Peyer's patch (tissue), 4 donors: ENCODE measurements around the gene IKZF3. TPM values are rescaled to one million over a fixed set of nuclear protein-coding genes. Genes with fewer than 3 reads are reported as not detected.
A peak's percentile ranks its signal among the peaks of the same experiment; 100 is the strongest.

Experiments
- DNase-seq, 3 donors: peaks; one replicate each; pipeline ENCODE4 v3.0.0-alpha.2; 2017 to 2019
- H3K27ac ChIP-seq, 4 donors: fragments of 200-600 bp; sonication (generic); one replicate each; pipeline ENCODE4 v1.5.1; 2016 to 2019
- H3K27me3 ChIP-seq, 2 donors: fragments of 200-600 bp; sonication (generic); one replicate each; pipeline ENCODE4 v1.5.1; 2019
- H3K36me3 ChIP-seq, 3 donors: fragments of 200-600 bp; sonication (generic); one replicate each; pipeline ENCODE4 v1.5.1; 2016 to 2019
- H3K4me1 ChIP-seq, 4 donors: fragments of 200-600 bp; sonication (generic); one replicate each; pipeline ENCODE4 v1.5.1; 2016 to 2019
- H3K4me3 ChIP-seq, 4 donors: fragments of 200-600 bp; sonication (generic); 1 replicate in 3 of 4; 2 replicates in 1 of 4; pipeline ENCODE4 v1.5.1; 2016 to 2019; ENCODE audit warnings: mild to moderate bottlenecking in 1 of 4
- H3K9me3 ChIP-seq, 4 donors: fragments of 200-600 bp; sonication (generic); one replicate each; pipeline ENCODE4 v1.5.1; 2016 to 2019; ENCODE audit warnings: mild to moderate bottlenecking in 1 of 4
- POLR2A ChIP-seq, 2 donors: fragments of 450-650 bp; IDR thresholded peaks; one replicate each; pipeline ENCODE4 v1.5.1; 2017; ENCODE audit warnings: antibody characterized with exemption in 2 of 2, mild to moderate bottlenecking in 2 of 2, moderate library complexity in 2 of 2
- total RNA-seq, 4 donors: library from RNA; depleted of rRNA; stranded (reverse); fragments of >200 nt; gene quantifications; one replicate each; pipeline ENCODE4 v1.1.0, GENCODE V29; 2016
- TF ChIP-seq, protein P1 (sequence below), 6 experiments: fragments of 450-650 bp in 4 of 6; fragments of 200-600 bp in 2 of 6; sonication (generic) in 1 of 6; IDR thresholded peaks; one replicate each; pipeline ENCODE4 v1.5.1; 2017 to 2019; ENCODE audit warnings: antibody characterized with exemption in 6 of 6, mild to moderate bottlenecking in 3 of 6, moderate library complexity in 1 of 6

Gene IKZF3
- total RNA-seq, 4 donors from 2014 or later: 5.4 to 45.4 (median 7.0) TPM

DNA sequence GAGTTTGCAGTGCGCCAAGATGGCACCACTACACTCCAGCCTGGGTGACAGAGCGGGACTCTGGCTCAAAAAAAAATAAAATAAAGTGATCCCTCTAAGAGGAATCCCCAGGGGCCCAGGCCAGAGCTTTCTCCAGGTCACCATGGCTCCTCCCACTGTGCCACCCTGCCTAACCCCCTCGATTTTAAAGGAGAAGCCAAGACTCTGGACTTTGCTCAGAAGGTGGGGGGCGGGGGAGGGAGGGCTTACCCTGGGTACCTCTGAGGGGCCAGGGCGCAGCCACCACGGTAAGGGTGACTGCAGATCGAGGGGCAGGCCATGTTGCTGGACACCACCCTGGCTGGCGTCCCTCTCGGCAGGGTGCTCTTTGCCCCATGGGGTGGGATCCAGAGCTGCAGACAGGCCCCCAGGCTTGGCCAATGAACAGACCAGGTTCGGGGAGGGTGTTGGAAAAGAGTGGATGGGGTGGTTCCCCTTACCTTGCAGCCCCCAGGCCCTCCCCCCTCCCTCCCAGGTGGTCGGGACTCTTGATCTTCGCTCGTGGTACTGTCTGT is 126.8 kb downstream of the IKZF3 start:
- no peak for DNase-seq
- Histone ChIP-seq H3K36me3 (peaks cover 0 to 2% (median 0%) of the 10 kb centered on the region in 3 donors), H3K27ac (peak overlapping the region in 3 of 4 donors; percentile 69 to 90 (median 86))

DNA sequence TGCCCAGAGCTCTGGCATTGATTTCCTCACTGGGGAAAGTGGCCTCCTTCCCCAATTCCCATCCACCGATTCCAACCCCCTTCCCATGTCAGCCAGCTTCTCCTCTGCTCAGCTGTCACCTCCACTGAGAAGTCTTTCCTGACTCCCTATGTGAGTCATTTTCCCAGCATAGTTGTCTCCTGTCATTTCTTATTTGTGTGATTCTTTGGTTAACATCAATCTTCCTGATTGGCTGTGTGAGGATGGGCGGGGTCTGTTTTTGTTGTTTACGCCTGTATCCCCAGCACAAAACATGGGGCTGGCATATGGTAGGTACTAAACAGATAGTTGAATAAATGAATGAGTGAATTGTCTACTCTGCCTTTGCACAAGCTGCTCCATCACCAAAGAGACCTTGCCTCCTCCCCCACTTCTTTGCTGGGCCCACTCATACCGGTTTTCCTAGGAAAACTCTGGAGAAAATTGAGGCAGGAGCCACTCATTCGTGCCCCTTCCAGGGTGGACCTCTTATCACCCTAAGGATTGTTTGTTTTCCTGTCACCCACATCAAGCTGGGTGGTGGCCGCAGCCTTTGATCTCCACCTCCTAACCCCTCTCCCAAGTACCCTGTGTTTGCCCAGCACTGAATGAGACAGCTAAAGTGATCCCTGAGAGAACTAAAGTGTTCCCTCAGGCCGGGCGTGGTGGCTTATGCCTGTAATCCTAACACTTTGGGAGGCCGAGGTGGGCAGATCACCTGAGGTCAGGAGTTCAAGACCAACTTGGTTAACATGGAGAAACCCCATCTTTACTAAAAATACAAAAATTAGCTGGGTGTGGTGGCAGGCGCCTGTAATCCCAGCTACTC is 127.6 kb downstream of the IKZF3 start:
- peak overlapping the region in 2 of 4 donors; percentile 63 to 66 for H3K4me3 ChIP-seq

More for the DNA sequence above, 126.8 kb downstream of the IKZF3 start:
- Histone ChIP-seq H3K4me3 (peak overlapping the region in 2 of 4 donors; percentile 63 to 66), H3K4me1 (peaks cover 0 to 34% (median 15%) of the 10 kb centered on the region in 4 donors), H3K27me3 (no peaks in the 10 kb centered on the region), H3K9me3 (no peaks in the 10 kb centered on the region)
- TF ChIP-seq, protein P1, sequence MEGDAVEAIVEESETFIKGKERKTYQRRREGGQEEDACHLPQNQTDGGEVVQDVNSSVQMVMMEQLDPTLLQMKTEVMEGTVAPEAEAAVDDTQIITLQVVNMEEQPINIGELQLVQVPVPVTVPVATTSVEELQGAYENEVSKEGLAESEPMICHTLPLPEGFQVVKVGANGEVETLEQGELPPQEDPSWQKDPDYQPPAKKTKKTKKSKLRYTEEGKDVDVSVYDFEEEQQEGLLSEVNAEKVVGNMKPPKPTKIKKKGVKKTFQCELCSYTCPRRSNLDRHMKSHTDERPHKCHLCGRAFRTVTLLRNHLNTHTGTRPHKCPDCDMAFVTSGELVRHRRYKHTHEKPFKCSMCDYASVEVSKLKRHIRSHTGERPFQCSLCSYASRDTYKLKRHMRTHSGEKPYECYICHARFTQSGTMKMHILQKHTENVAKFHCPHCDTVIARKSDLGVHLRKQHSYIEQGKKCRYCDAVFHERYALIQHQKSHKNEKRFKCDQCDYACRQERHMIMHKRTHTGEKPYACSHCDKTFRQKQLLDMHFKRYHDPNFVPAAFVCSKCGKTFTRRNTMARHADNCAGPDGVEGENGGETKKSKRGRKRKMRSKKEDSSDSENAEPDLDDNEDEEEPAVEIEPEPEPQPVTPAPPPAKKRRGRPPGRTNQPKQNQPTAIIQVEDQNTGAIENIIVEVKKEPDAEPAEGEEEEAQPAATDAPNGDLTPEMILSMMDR (IDR thresholded peaks at IDR 0.05): no peak
- TF ChIP-seq POLR2A (IDR thresholded peaks at IDR 0.05): no peak

DNA sequence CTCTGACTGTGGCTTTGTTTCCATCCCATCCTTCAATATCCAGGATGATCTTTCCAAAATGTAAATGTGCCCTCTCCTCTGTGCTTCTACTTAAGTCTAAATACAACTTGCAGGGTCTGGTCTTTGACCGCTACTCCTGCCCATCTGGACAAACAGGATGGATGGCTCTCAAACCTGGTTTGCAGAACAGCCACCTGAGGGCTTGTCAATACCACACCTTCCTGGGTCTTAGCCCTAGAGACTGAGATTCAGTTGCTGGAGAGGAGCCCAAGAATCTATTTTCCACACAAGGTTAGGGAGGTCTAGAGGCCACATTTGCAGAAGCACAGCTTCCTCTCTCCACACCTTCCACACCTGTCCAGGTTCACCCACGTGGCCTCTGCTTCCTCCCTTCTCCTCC is 128.2 kb downstream of the IKZF3 start:
- peaks cover 0 to 28% (median 15%) of the 10 kb centered on the region in 4 donors for H3K4me1 ChIP-seq

More for the DNA sequence above, 127.6 kb downstream of the IKZF3 start:
- Histone ChIP-seq H3K4me1 (peaks cover 0 to 34% (median 15%) of the 10 kb centered on the region in 4 donors), H3K9me3 (no peaks in the 10 kb centered on the region), H3K36me3 (no peaks in the 10 kb centered on the region), H3K27me3 (no peaks in the 10 kb centered on the region), H3K27ac (peak overlapping the region in 3 of 4 donors; percentile 69 to 90 (median 86))
- TF ChIP-seq POLR2A (IDR thresholded peaks at IDR 0.05): no peak
- TF ChIP-seq, protein P1 (IDR thresholded peaks at IDR 0.05): no peak
- no peak for DNase-seq

DNA sequence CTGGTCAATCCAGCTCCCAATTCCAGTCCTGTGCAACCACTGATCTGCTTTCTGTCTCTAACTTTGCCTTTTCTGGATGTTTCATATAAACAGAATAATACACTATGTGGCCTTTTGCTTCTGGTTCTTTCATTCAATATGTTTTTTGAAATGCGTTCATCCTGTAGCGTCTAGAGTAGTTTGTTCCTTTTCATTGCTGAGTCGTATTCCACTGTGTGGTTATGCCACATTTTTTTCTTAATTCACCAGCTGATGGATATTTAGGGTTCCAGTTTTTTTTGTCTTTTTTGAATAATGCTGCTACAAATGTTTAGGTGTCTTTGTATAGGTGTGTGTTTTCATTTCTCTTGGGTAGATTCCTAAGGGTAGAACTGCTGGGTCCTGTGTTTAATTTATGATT is 131.5 kb downstream of the IKZF3 start:
- TF ChIP-seq POLR2A (IDR thresholded peaks at IDR 0.05): no peak
- TF ChIP-seq, protein P1 (IDR thresholded peaks at IDR 0.05): no peak
- Histone ChIP-seq H3K36me3 (peaks cover 0 to 17% (median 0%) of the 10 kb centered on the region in 3 donors), H3K9me3 (no peaks in the 10 kb centered on the region), H3K27ac (no peak overlapping the region), H3K4me3 (no peak overlapping the region), H3K27me3 (no peaks in the 10 kb centered on the region), H3K4me1 (peaks cover 0 to 11% (median 5%) of the 10 kb centered on the region in 4 donors)
- DNase-seq: no peak

More for the DNA sequence above, 128.2 kb downstream of the IKZF3 start:
- TF ChIP-seq POLR2A (IDR thresholded peaks at IDR 0.05): no peak
- TF ChIP-seq, protein P1 (IDR thresholded peaks at IDR 0.05): no peak
- no peaks in the 10 kb centered on the region for H3K36me3 ChIP-seq
- H3K27ac ChIP-seq: peak overlapping the region in 1 of 4 donors; percentile 90
- no peak for DNase-seq
- no peak overlapping the region for H3K4me3 ChIP-seq
- H3K9me3 ChIP-seq: no peaks in the 10 kb centered on the region
- H3K27me3 ChIP-seq: no peaks in the 10 kb centered on the region

DNA sequence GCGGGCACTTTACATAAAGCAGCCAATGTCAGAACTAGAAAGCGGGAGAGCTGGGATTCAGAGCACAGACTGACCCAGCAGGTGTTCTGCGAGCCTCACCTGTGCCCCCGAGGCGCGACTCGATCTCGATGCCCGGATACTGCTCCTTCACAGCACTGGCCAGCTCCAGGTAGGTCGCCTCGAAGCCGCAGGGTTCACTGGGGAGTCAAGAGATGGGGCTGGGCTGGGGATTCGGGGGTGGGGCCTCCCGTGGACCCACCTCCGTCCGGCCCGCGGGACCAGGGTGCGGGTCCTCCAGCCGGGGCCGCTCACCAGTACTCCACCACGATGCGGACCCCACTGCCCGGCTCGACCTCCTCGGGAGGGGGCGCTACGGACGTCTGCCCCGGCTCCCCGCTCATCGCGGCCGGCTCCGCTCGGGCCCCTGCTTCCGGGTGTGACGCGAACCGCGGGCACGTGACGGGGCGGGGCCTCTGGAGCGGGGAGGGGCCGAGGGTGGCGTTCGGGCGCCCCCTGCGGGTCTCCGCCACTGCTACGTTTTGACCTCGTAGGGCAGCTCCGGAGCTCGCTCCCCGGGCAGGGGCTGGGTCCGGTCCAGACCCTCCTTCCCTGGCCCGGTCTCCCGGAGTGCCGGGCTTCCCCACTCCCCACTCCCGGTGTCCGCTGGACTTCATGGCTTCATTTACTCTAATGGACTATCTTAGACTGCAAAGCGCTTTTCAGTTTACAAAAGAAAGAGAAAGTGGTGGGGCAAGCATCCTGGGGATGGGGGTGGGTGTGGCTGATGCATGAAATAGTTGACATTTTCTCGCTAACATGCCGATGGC is 133.8 kb downstream of the IKZF3 start, which contains the start of gene MIEN1:
MIEN1 (minus strand) TSS at position 438 of the 827 bp plus-strand sequence; CDS start at position 401, 37 bp downstream.
- Histone ChIP-seq H3K27me3 (no peaks in the 10 kb centered on the region), H3K4me3 (peak within 1 kb of the TSS; percentile 66 to 86 (median 72)), H3K9me3 (no peaks in the 10 kb centered on the region), H3K36me3 (peaks cover 0 to 37% (median 0%) of the 10 kb centered on the region in 3 donors), H3K27ac (peak within 1 kb of the TSS; percentile 85 to 91 (median 90)), H3K4me1 (peaks cover 0 to 11% (median 5%) of the 10 kb centered on the region in 4 donors)
- DNase-seq: peak; percentile 91 to 97 (median 97)
- TF ChIP-seq, protein P1 (IDR thresholded peaks at IDR 0.05): peak; percentile 91 to 95 (median 92)
- peak; percentile 89 to 90 for TF ChIP-seq POLR2A (IDR thresholded peaks at IDR 0.05)
